ENCODE results near the gene ABCD3. TPM values are rescaled to one million over a fixed set of nuclear protein-coding genes. Genes with fewer than 3 reads are reported as not detected.

The ABCD3 gene
- total RNA-seq, 1 donor from 2014 or later, result 54.9 TPM

DNA sequence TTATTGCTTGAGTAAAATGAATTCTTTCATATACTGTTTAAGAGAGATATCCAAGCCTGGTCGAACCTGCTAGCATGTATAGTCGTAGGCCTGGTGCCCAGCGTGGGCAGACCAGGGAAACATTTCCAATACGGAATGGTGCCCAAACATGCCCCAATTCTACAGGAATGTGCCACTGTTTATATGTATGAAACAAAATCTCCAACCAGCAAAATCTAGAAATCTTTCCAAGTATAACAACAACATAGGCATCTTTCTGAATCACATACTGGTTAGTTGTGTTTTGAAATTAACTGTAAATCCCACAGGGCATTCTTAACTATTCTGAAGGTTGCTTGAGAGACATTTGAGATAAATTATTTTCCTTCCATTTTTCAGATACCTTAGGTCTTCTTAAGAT lies 17.0 kb upstream of the ABCD3 start:
- DNase-seq, result no peak
- Histone ChIP-seq H3K9me3 (no peaks in the 10 kb centered on the region), H3K27ac (no peak overlapping the region), H3K4me1 (no peaks in the 10 kb centered on the region), H3K27me3 (ENCODE audit: low read depth) (no peaks in the 10 kb centered on the region), H3K36me3 (no peaks in the 10 kb centered on the region), H3K4me3 (no peak overlapping the region)
- TF ChIP-seq CTCF (IDR thresholded peaks at IDR 0.05), result no peak
- intact Hi-C loops (cut with DNase I), result no loop called here
- ATAC-seq, result no peak

GRCh38 chr1:94406446-94406845 lies 11.7 kb upstream of the ABCD3 start:
- peak in 1 of 2 donors; percentile 59 for ATAC-seq
- DNase-seq, result no peak
- no peak for TF ChIP-seq CTCF (IDR thresholded peaks at IDR 0.05)
- Histone ChIP-seq H3K9me3 (no peaks in the 10 kb centered on the region), H3K4me1 (no peaks in the 10 kb centered on the region), H3K36me3 (no peaks in the 10 kb centered on the region), H3K4me3 (no peak overlapping the region), H3K27ac (no peak overlapping the region), H3K27me3 (ENCODE audit: low read depth) (no peaks in the 10 kb centered on the region)
- intact Hi-C loops (cut with DNase I), result no loop called here

GRCh38 chr1:94408104-94408830 lies 9.9 kb upstream of the ABCD3 start:
- DNase-seq, result no peak
- no peaks in the 10 kb centered on the region for H3K4me1 ChIP-seq
- no peaks in the 10 kb centered on the region for H3K9me3 ChIP-seq
- no peak overlapping the region for H3K27ac ChIP-seq
- ATAC-seq, result no peak
- no peaks in the 10 kb centered on the region for H3K36me3 ChIP-seq
- no peak for TF ChIP-seq CTCF (IDR thresholded peaks at IDR 0.05)
- H3K4me3 ChIP-seq, result no peak overlapping the region
- H3K27me3 ChIP-seq (ENCODE audit: low read depth), result no peaks in the 10 kb centered on the region
- intact Hi-C loops (cut with DNase I), result no loop called here

GRCh38 chr1:94411237-94411636 lies 7.0 kb upstream of the ABCD3 start:
- Histone ChIP-seq H3K27me3 (ENCODE audit: low read depth) (no peaks in the 10 kb centered on the region), H3K4me3 (no peak overlapping the region), H3K36me3 (no peaks in the 10 kb centered on the region), H3K9me3 (no peaks in the 10 kb centered on the region), H3K4me1 (no peaks in the 10 kb centered on the region), H3K27ac (no peak overlapping the region)
- no peak for ATAC-seq
- no peak for TF ChIP-seq CTCF (IDR thresholded peaks at IDR 0.05)
- no peak for DNase-seq
- intact Hi-C loops (cut with DNase I), result no loop called here

- no peaks in the 10 kb centered on the region for H3K27me3 ChIP-seq (ENCODE audit: low read depth)
- H3K9me3 ChIP-seq, result no peaks in the 10 kb centered on the region
- ATAC-seq (no peak), DNase-seq (no peak)
- intact Hi-C loops (cut with DNase I), result no loop called here
- H3K4me1 ChIP-seq, result peaks cover 10% of the 10 kb centered on the region
- no peak for TF ChIP-seq CTCF (IDR thresholded peaks at IDR 0.05)
- no peaks in the 10 kb centered on the region for H3K36me3 ChIP-seq
- no peak overlapping the region for H3K4me3 ChIP-seq
- no peak overlapping the region for H3K27ac ChIP-seq
Measured at GRCh38 chr1:94413311-94413710, 4.9 kb upstream of the ABCD3 start.
